Testis (tissue), 2 donors: Measurements from ENCODE around the gene LY6G6D.

Experiments
- CTCF ChIP-seq, 3 experiments: fragments of 450-650 bp in 2 of 3; fragments of 200-600 bp in 1 of 3; sonication (generic) in 1 of 3; IDR thresholded peaks; one replicate each; pipeline ENCODE4 v1.5.1; 2016 to 2019; ENCODE audit warnings: antibody characterized with exemption in 3 of 3, mild to moderate bottlenecking in 2 of 3, moderate library complexity in 1 of 3
- POLR2A ChIP-seq: fragments of 450-650 bp; IDR thresholded peaks from one replicate; pipeline ENCODE4 v1.6.1; 2017; ENCODE audit warnings: antibody characterized with exemption, mild to moderate bottlenecking, moderate library complexity

- TF ChIP-seq CTCF (IDR thresholded peaks at IDR 0.05) (no peak), POLR2A (no peak)
Measured at GRCh38 chr6:31765910-31766794, 51.0 kb downstream of the LY6G6D start.
